Measurements from ENCODE around the gene UNC13B.

The UNC13B gene

GRCh38 chr9:35395076-35395705, 233.4 kb downstream of the UNC13B start:
- H3K4me1 ChIP-seq (ENCODE audit: control insufficient read depth in 1 of 2, insufficient read depth in 1 of 2, low read depth in 1 of 2, low read length in 1 of 2): no peaks in the 10 kb centered on the region
- TF ChIP-seq, protein P1, sequence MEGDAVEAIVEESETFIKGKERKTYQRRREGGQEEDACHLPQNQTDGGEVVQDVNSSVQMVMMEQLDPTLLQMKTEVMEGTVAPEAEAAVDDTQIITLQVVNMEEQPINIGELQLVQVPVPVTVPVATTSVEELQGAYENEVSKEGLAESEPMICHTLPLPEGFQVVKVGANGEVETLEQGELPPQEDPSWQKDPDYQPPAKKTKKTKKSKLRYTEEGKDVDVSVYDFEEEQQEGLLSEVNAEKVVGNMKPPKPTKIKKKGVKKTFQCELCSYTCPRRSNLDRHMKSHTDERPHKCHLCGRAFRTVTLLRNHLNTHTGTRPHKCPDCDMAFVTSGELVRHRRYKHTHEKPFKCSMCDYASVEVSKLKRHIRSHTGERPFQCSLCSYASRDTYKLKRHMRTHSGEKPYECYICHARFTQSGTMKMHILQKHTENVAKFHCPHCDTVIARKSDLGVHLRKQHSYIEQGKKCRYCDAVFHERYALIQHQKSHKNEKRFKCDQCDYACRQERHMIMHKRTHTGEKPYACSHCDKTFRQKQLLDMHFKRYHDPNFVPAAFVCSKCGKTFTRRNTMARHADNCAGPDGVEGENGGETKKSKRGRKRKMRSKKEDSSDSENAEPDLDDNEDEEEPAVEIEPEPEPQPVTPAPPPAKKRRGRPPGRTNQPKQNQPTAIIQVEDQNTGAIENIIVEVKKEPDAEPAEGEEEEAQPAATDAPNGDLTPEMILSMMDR (IDR thresholded peaks at IDR 0.05): no peak
- no peak overlapping the region for H3K4me3 ChIP-seq (ENCODE audit: low read depth in 1 of 2, low read length in 1 of 2)
- no peaks in the 10 kb centered on the region for H3K9me3 ChIP-seq
- H3K27me3 ChIP-seq: no peaks in the 10 kb centered on the region
- H3K36me3 ChIP-seq: no peaks in the 10 kb centered on the region
- no peak overlapping the region for H3K27ac ChIP-seq

DNA sequence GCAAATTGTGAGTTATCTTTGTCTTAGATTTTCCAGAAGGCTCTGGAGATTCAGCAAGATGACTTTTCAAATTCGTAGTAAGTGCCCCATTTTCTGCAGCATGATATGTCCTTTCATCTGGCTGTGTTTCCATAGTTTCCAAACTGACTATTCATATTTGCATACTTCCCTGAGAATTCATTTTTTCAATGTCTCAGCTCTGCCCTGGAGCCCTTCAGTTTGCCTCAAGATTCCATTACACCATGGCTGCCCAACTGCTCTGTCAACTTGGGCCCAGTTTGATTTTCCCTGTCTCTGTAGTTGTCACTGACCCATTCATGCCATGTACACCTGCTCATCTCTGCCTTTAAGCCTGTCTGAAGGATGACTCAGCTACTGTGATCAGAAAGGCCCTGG, 233.9 kb downstream of the UNC13B start:
- Histone ChIP-seq H3K9me3 (no peaks in the 10 kb centered on the region), H3K27ac (no peak overlapping the region), H3K27me3 (no peaks in the 10 kb centered on the region), H3K4me3 (ENCODE audit: low read depth in 1 of 2, low read length in 1 of 2) (no peak overlapping the region), H3K36me3 (no peaks in the 10 kb centered on the region), H3K4me1 (ENCODE audit: control insufficient read depth in 1 of 2, insufficient read depth in 1 of 2, low read depth in 1 of 2, low read length in 1 of 2) (no peaks in the 10 kb centered on the region)
- TF ChIP-seq, protein P1 (IDR thresholded peaks at IDR 0.05): no peak

GRCh38 chr9:35396560-35397215, 234.9 kb downstream of the UNC13B start:
- TF ChIP-seq, protein P1 (IDR thresholded peaks at IDR 0.05): no peak
- no peaks in the 10 kb centered on the region for H3K27me3 ChIP-seq
- H3K36me3 ChIP-seq: no peaks in the 10 kb centered on the region

DNA sequence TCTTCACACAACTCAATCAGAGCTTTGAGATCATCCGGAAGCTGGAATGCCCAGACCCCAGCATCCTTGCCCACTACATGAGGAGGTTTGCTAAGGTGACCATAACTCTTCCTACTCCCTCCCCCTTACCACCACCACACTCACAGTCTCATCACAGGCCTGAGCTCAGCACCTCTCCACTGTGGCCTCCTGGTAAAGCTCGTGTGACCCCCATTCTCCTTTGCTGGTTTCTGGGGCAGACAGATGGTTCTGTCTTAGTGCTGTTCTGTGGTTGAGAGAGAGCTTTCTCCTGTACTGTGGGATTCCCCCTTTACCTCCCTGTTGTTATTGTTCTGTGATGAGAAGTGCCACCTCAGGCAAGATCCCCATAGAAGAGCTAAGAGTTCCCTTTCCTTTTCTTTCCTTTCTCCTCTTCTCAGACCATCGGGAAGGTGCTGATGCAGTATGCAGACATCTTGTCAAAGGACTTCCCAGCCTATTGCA, 235.4 kb downstream of the UNC13B start:
- Histone ChIP-seq H3K4me1 (ENCODE audit: control insufficient read depth in 1 of 2, insufficient read depth in 1 of 2, low read depth in 1 of 2, low read length in 1 of 2) (no peaks in the 10 kb centered on the region), H3K27me3 (no peaks in the 10 kb centered on the region), H3K36me3 (no peaks in the 10 kb centered on the region), H3K4me3 (ENCODE audit: low read depth in 1 of 2, low read length in 1 of 2) (no peak overlapping the region), H3K9me3 (no peaks in the 10 kb centered on the region), H3K27ac (no peak overlapping the region)
- TF ChIP-seq, protein P1 (IDR thresholded peaks at IDR 0.05): no peak

More at GRCh38 chr9:35396560-35397215, 234.9 kb downstream of the UNC13B start:
- Histone ChIP-seq H3K27ac (no peak overlapping the region), H3K4me1 (ENCODE audit: control insufficient read depth in 1 of 2, insufficient read depth in 1 of 2, low read depth in 1 of 2, low read length in 1 of 2) (no peaks in the 10 kb centered on the region), H3K4me3 (ENCODE audit: low read depth in 1 of 2, low read length in 1 of 2) (no peak overlapping the region), H3K9me3 (no peaks in the 10 kb centered on the region)

GRCh38 chr9:35397923-35398322, 236.1 kb downstream of the UNC13B start:
- no peaks in the 10 kb centered on the region for H3K36me3 ChIP-seq
- no peak overlapping the region for H3K27ac ChIP-seq
- H3K9me3 ChIP-seq: no peaks in the 10 kb centered on the region
- TF ChIP-seq, protein P1 (IDR thresholded peaks at IDR 0.05): no peak
- no peaks in the 10 kb centered on the region for H3K27me3 ChIP-seq
- H3K4me3 ChIP-seq (ENCODE audit: low read depth in 1 of 2, low read length in 1 of 2): no peak overlapping the region
- no peaks in the 10 kb centered on the region for H3K4me1 ChIP-seq (ENCODE audit: control insufficient read depth in 1 of 2, insufficient read depth in 1 of 2, low read depth in 1 of 2, low read length in 1 of 2)
